K562 (cell line): ENCODE results near the gene DGCR2. TPM values are rescaled to one million over a fixed set of nuclear protein-coding genes. Genes with fewer than 3 reads are reported as not detected.

ENCODE experiments used
- ATAC-seq: fragments of 200-7000 bp; cut with Tn5 transposase; 3 replicates; pipeline ENCODE4 v1.9.1; 2020; ENCODE audit warnings: moderate library complexity
- BruUV-seq: library from RNA; stranded (reverse); fragments of 400-500 nt; replicated peaks from 2 replicates; lab custom pipeline; 2021; lab: Mats Ljungman, UMichigan
- CTCF ChIA-PET: fragments of 300-600 bp; formaldehyde crosslinking; extraction: SDS; loops from one replicate; lab custom pipeline; 2021; ENCODE audit warnings: low intra/inter-chr PET ratio; lab: Yijun Ruan, JAX
- POLR2A ChIA-PET: fragments of 300-600, 350-650 bp; sonication (Branson Sonifier 250); formaldehyde crosslinking; extraction: SDS; loops from one replicate; lab custom pipeline; 2021; ENCODE audit warnings: antibody characterized with exemption, inconsistent platforms; lab: Yijun Ruan, JAX
- DNase-seq, 4 experiments: peaks; one replicate each; pipeline versions ENCODE4 v3.0.0 to v3.0.0-alpha.2; 2011 to 2018; ENCODE audit warnings: low spot score in 3 of 4, mixed read lengths in 3 of 4; ENCODE audit errors: extremely low read depth in 1 of 4
- FAIRE-seq: peaks from 2 replicates; lab custom pipeline; 2011; peaks lifted over from hg19 to GRCh38; lab: Jason Lieb, UNC
- H2AFZ ChIP-seq: 2 replicates; pipeline ENCODE4 v1.6.0; 2011; ENCODE audit warnings: low read depth, low read length, control low read depth, inconsistent platforms
- H3K27ac ChIP-seq: fragments of 200-600 bp; 3 replicates; pipeline ENCODE4 v1.8.0; 2011; ENCODE audit warnings: low read depth, mild to moderate bottlenecking, control low read depth, inconsistent platforms, low read length, moderate library complexity, mixed read lengths; ENCODE audit errors: extremely low read depth
- H3K27me3 ChIP-seq, 2 experiments: fragments of 300-600 bp in 1 of 2; 2 replicates in 1 of 2; 3 replicates in 1 of 2; pipeline versions ENCODE4 v1.6.0 to v1.8.0; 2011; ENCODE audit warnings: inconsistent platforms in 2 of 2, low read length in 2 of 2, mild to moderate bottlenecking in 1 of 2, mixed read lengths in 1 of 2, moderate library complexity in 1 of 2; ENCODE audit not compliant: control insufficient read depth in 2 of 2, insufficient read depth in 2 of 2
- H3K36me3 ChIP-seq: fragments of 300-600 bp; 3 replicates; pipeline ENCODE4 v1.8.0; 2011; ENCODE audit warnings: mild to moderate bottlenecking, low read length, inconsistent platforms; ENCODE audit not compliant: control insufficient read depth, insufficient read depth
- H3K4me1 ChIP-seq, 2 experiments: fragments of 200-600 bp in 1 of 2; replicated peaks in 1 of 2; 2 replicates in 1 of 2; 3 replicates in 1 of 2; pipeline versions ENCODE4 v1.5.1 to v1.8.0; 2011; ENCODE audit warnings: inconsistent platforms in 2 of 2, low read length in 2 of 2, mild to moderate bottlenecking in 1 of 2, mixed read lengths in 1 of 2, moderate library complexity in 1 of 2; ENCODE audit not compliant: control insufficient read depth in 2 of 2, insufficient read depth in 2 of 2
- H3K4me2 ChIP-seq: 2 replicates; pipeline ENCODE4 v1.6.1; 2011; ENCODE audit warnings: low read length, control low read depth, inconsistent platforms, mixed read lengths; ENCODE audit not compliant: insufficient read depth
- H3K4me3 ChIP-seq: fragments of 200-600 bp; sonication (generic), shearing (Covaris generic); 2 replicates; pipeline ENCODE4 v1.5.1; 2016; ENCODE audit warnings: control low read depth, inconsistent platforms
- H3K79me2 ChIP-seq: fragments of 200-600 bp; 3 replicates; pipeline ENCODE4 v1.8.0; 2011; ENCODE audit warnings: low read length, inconsistent platforms; ENCODE audit not compliant: control insufficient read depth, insufficient read depth
- H3K9ac ChIP-seq, 2 experiments: 2 replicates each; pipeline versions ENCODE4 v1.6.0 to v1.6.1; 2011; ENCODE audit warnings: low read depth in 2 of 2, low read length in 2 of 2, control low read depth in 1 of 2, inconsistent platforms in 1 of 2, mild to moderate bottlenecking in 1 of 2, mixed read lengths in 1 of 2; ENCODE audit not compliant: insufficient read depth in 1 of 2
- H3K9me1 ChIP-seq: one replicate; pipeline ENCODE4 v1.6.0; 2011; ENCODE audit warnings: inconsistent platforms, mild to moderate bottlenecking, low read length, moderate library complexity; ENCODE audit not compliant: control insufficient read depth, insufficient read depth
- H3K9me3 ChIP-seq: replicated peaks from 2 replicates; pipeline ENCODE4 v1.5.1; 2011; ENCODE audit warnings: low read depth, low read length, inconsistent platforms; ENCODE audit not compliant: control insufficient read depth, insufficient read depth
- H4K20me1 ChIP-seq: replicated peaks from 2 replicates; pipeline ENCODE4 v1.6.1; 2011; ENCODE audit warnings: low read length, inconsistent platforms, mixed read lengths; ENCODE audit not compliant: control insufficient read depth, insufficient read depth
- CGGBP1 ChIP-seq: fragments of 250-450 bp; sonication (Bioruptor Pico); IDR thresholded peaks from 2 replicates; pipeline ENCODE4 v1.9.0; 2021; ENCODE audit warnings: mild to moderate bottlenecking
- CREB1 ChIP-seq, 2 experiments: sonication (generic) in 1 of 2; formaldehyde crosslinking in 1 of 2; IDR thresholded peaks; 2 replicates each; pipeline versions ENCODE4 v1.6.1 to v1.8.0; 2012 to 2022; ENCODE audit warnings: inconsistent platforms in 1 of 2, mild to moderate bottlenecking in 1 of 2, missing genetic modification reagents in 1 of 2, moderate library complexity in 1 of 2
- FOXA3 ChIP-seq, 2 experiments: fragments of 450-650 bp in 1 of 2; sonication (generic) in 1 of 2; formaldehyde crosslinking; IDR thresholded peaks in 1 of 2; conservative IDR thresholded peaks in 1 of 2; 2 replicates each; pipeline versions ENCODE4 v1.4.0 to v1.8.0; 2020 to 2022; ENCODE audit warnings: mild to moderate bottlenecking in 2 of 2, missing genetic modification reagents in 1 of 2
- FOXP1 ChIP-seq: sonication (generic); formaldehyde crosslinking; IDR thresholded peaks from 2 replicates; pipeline ENCODE4 v1.8.0; 2022; ENCODE audit warnings: mild to moderate bottlenecking, missing genetic modification reagents
- GABPB1 ChIP-seq: sonication (generic); formaldehyde crosslinking; IDR thresholded peaks from 2 replicates; pipeline ENCODE4 v1.8.0; 2022; ENCODE audit warnings: mild to moderate bottlenecking, missing genetic modification reagents
- JUN ChIP-seq, 2 experiments: sonication (generic) in 1 of 2; formaldehyde crosslinking in 1 of 2; IDR thresholded peaks; 2 replicates each; pipeline versions ENCODE4 v1.6.1 to v1.8.0; 2012 to 2022; ENCODE audit warnings: borderline replicate concordance in 2 of 2, mild to moderate bottlenecking in 2 of 2, improper control_type of control experiment in 1 of 2, low read depth in 1 of 2, low read length in 1 of 2, missing genetic modification reagents in 1 of 2
- MAX ChIP-seq: sonication (generic); formaldehyde crosslinking; IDR thresholded peaks from 2 replicates; pipeline ENCODE4 v1.9.0; 2022; ENCODE audit warnings: mild to moderate bottlenecking, missing genetic modification reagents
- PURB ChIP-seq: sonication (generic); formaldehyde crosslinking; IDR thresholded peaks from 2 replicates; pipeline ENCODE4 v1.9.0; 2021; ENCODE audit warnings: low read depth, mild to moderate bottlenecking, missing genetic modification reagents
- SRSF9 ChIP-seq: fragments of 200-400 bp; formaldehyde crosslinking; IDR thresholded peaks from 2 replicates; pipeline ENCODE4 v1.6.1; 2017; ENCODE audit warnings: low read depth, low read length, borderline replicate concordance
- ZZZ3 ChIP-seq: fragments of 450-650 bp; IDR thresholded peaks from 2 replicates; pipeline ENCODE4 v1.6.1; 2016; ENCODE audit warnings: antibody characterized with exemption, mild to moderate bottlenecking, moderate library complexity
- WGBS: fragments of 100-300 bp; shearing (Covaris generic); methylation state at CpG from one replicate; pipeline ENCODE4 v1.1.6; 2016; ENCODE audit warnings: low coverage, mixed read lengths; ENCODE audit not compliant: insufficient coverage; ENCODE audit errors: missing lambda C conversion rate; 5-methylcytosine and 5-hydroxymethylcytosine counted together
- in situ Hi-C: fragments of 300-500 bp; cut with MboI; formaldehyde crosslinking; loops from 4 replicates; pipeline ENCODE4 v1.15.0; 2018; ENCODE audit warnings: inconsistent platforms, mixed read lengths
- intact Hi-C: fragments of 100-400 bp; cut with micrococcal nuclease; formaldehyde crosslinking; loops from 2 replicates; pipeline ENCODE4 v1.14.2; 2022
- polyA plus RNA-seq, 8 experiments: library from polyadenylated mRNA; depleted of rRNA in 4 of 8; stranded (reverse) in 5 of 8; unstranded in 3 of 8; fragments of >200 nt; fragmentation: Nextera tagmentation in 2 of 8; fragmentation: Illumina TruSeq in 1 of 8; extraction: Ambion mirVana in 2 of 8; extraction: Trizol in 1 of 8; gene quantifications; 2 replicates each; pipeline versions ENCODE4 v1.2.1 to v1.2.3, GENCODE V29; 2011 to 2014; ENCODE audit warnings: inconsistent platforms in 1 of 8, missing spikeins in 1 of 8
- total RNA-seq, 7 experiments: library from RNA; depleted of rRNA in 6 of 7; stranded (reverse); fragments of >200 nt in 6 of 7; fragmentation: Illumina TruSeq in 2 of 7; extraction: Trizol in 2 of 7; gene quantifications; 2 replicates each; pipeline versions ENCODE4 v1.2.1 to v1.2.3, GENCODE V29; 2011 to 2021; ENCODE audit warnings: low replicate concordance in 1 of 7
- TF ChIP-seq, protein P1 (sequence below): fragments of 250-450 bp; sonication (Bioruptor Pico); IDR thresholded peaks from 2 replicates; pipeline ENCODE4 v1.8.0; 2021; ENCODE audit warnings: moderate library complexity, mild to moderate bottlenecking, inconsistent platforms
- TF ChIP-seq, protein P2 (sequence below): sonication (generic); formaldehyde crosslinking; IDR thresholded peaks from 2 replicates; pipeline ENCODE4 v1.8.1; 2023; ENCODE audit warnings: missing genetic modification reagents, mild to moderate bottlenecking, borderline replicate concordance
- TF ChIP-seq, protein P3 (sequence below): sonication (generic); formaldehyde crosslinking; IDR thresholded peaks from 2 replicates; pipeline ENCODE4 v1.8.0; 2022; ENCODE audit warnings: mild to moderate bottlenecking, low read depth, missing genetic modification reagents

The DGCR2 gene
- total and polyA plus RNA-seq, 9 of the 15 experiments (the other 6 are each of a cell fraction or from before 2014, with no cell fraction given) = 0.69 to 101 (median 56.4) TPM

GRCh38 chr22:19061471-19062138, 60.6 kb downstream of the DGCR2 start:
- intact Hi-C loops (no loop called here), in situ Hi-C loops (no loop called here)
- peaks cover 0 to 13% of the 10 kb centered on the region in 2 experiments; a peak in 1 of 5 replicates for H3K4me1 ChIP-seq
- H3K4me2 ChIP-seq = no peak overlapping the region
- no peak for FAIRE-seq
- H3K9me3 ChIP-seq = no peaks in the 10 kb centered on the region
- ChIA-PET POLR2A (interaction anchor here (0.6 to 2.7 kb wide), 9 partner anchors 10 to 621 kb away, joined by 3 to 15 read pairs (median 5); no protein-coding TSS in a partner anchor), CTCF (no interaction called here)
- H3K79me2 ChIP-seq = no peaks in the 10 kb centered on the region
- H2AFZ ChIP-seq = no peak overlapping the region
- 89% methylated on average over 6 of the region's 6 CpGs for WGBS
- H3K27ac ChIP-seq = no peak overlapping the region
- peaks cover 22% of the 10 kb centered on the region for H4K20me1 ChIP-seq
- H3K36me3 ChIP-seq = peaks cover 95% of the 10 kb centered on the region; the same call in 2 of the 3 replicates
- H3K9ac ChIP-seq = no peak overlapping the region
- no peaks in the 10 kb centered on the region for H3K9me1 ChIP-seq
- TSS peak; percentile 18 for BruUV-seq
- ATAC-seq = no peak
- no peaks in the 10 kb centered on the region for H3K27me3 ChIP-seq
- no peak overlapping the region for H3K4me3 ChIP-seq
- no peak for DNase-seq
- TF ChIP-seq JUN (IDR thresholded peaks at IDR 0.05; ENCODE audit: borderline replicate concordance, low read depth, low read length) = no peak
- TF ChIP-seq JUN (CRISPR knock-in tag; IDR thresholded peaks at IDR 0.05; ENCODE audit: borderline replicate concordance) = peak; percentile 59; the same call in 1 of the 2 replicates
- TF ChIP-seq PURB (CRISPR knock-in tag) = 0 out of 2 replicates have a peak, but pooled peaks have one; percentile 13
- peak; percentile 20; the same call in 1 of the 2 replicates for TF ChIP-seq GABPB1 (CRISPR knock-in tag)
- TF ChIP-seq, protein P1, sequence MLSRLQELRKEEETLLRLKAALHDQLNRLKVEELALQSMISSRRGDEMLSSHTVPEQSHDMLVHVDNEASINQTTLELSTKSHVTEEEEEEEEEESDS (CRISPR knock-in tag) = no peak
- TF ChIP-seq, protein P2, sequence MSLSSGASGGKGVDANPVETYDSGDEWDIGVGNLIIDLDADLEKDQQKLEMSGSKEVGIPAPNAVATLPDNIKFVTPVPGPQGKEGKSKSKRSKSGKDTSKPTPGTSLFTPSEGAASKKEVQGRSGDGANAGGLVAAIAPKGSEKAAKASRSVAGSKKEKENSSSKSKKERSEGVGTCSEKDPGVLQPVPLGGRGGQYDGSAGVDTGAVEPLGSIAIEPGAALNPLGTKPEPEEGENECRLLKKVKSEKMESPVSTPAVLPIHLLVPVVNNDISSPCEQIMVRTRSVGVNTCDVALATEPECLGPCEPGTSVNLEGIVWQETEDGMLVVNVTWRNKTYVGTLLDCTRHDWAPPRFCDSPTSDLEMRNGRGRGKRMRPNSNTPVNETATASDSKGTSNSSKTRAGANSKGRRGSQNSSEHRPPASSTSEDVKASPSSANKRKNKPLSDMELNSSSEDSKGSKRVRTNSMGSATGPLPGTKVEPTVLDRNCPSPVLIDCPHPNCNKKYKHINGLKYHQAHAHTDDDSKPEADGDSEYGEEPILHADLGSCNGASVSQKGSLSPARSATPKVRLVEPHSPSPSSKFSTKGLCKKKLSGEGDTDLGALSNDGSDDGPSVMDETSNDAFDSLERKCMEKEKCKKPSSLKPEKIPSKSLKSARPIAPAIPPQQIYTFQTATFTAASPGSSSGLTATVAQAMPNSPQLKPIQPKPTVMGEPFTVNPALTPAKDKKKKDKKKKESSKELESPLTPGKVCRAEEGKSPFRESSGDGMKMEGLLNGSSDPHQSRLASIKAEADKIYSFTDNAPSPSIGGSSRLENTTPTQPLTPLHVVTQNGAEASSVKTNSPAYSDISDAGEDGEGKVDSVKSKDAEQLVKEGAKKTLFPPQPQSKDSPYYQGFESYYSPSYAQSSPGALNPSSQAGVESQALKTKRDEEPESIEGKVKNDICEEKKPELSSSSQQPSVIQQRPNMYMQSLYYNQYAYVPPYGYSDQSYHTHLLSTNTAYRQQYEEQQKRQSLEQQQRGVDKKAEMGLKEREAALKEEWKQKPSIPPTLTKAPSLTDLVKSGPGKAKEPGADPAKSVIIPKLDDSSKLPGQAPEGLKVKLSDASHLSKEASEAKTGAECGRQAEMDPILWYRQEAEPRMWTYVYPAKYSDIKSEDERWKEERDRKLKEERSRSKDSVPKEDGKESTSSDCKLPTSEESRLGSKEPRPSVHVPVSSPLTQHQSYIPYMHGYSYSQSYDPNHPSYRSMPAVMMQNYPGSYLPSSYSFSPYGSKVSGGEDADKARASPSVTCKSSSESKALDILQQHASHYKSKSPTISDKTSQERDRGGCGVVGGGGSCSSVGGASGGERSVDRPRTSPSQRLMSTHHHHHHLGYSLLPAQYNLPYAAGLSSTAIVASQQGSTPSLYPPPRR (CRISPR knock-in tag) = 0 out of 2 replicates have a peak, but pooled peaks have one; percentile 67
- no peak for TF ChIP-seq CGGBP1
- TF ChIP-seq MAX (CRISPR knock-in tag) = peak; percentile 48
- no peak for TF ChIP-seq SRSF9
- TF ChIP-seq FOXP1 = peak; percentile 71; the same call in 1 of the 2 replicates
- no peak for TF ChIP-seq CREB1 (IDR thresholded peaks at IDR 0.05)
- no peak for TF ChIP-seq CREB1 (CRISPR knock-in tag; IDR thresholded peaks at IDR 0.05)
- TF ChIP-seq ZZZ3 = no peak
- TF ChIP-seq, protein P3, sequence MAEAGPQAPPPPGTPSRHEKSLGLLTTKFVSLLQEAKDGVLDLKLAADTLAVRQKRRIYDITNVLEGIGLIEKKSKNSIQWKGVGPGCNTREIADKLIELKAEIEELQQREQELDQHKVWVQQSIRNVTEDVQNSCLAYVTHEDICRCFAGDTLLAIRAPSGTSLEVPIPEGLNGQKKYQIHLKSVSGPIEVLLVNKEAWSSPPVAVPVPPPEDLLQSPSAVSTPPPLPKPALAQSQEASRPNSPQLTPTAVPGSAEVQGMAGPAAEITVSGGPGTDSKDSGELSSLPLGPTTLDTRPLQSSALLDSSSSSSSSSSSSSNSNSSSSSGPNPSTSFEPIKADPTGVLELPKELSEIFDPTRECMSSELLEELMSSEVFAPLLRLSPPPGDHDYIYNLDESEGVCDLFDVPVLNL (CRISPR knock-in tag) = 0 out of 2 replicates have a peak, but pooled peaks have one; percentile 5
- 0 out of 4 replicates have a peak, but pooled peaks of 1 of the 2 experiments have one; percentile 47 for TF ChIP-seq FOXA3 (CRISPR knock-in tag; conservative IDR thresholded peaks at IDR 0.05 in 1 of 2, IDR thresholded peaks at IDR 0.05 in 1 of 2)
